K562 (cell line): Measurements from ENCODE around the gene RASGEF1C. TPM values are rescaled to one million over a fixed set of nuclear protein-coding genes. Genes with fewer than 3 reads are reported as not detected.

ENCODE experiments used
- ATAC-seq: fragments of 200-7000 bp; cut with Tn5 transposase; 3 replicates; pipeline ENCODE4 v1.9.1; 2020; ENCODE audit warnings: moderate library complexity
- BruUV-seq: library from RNA; stranded (reverse); fragments of 400-500 nt; replicated peaks from 2 replicates; lab custom pipeline; 2021; lab: Mats Ljungman, UMichigan
- CTCF ChIA-PET: fragments of 300-600 bp; formaldehyde crosslinking; extraction: SDS; loops from one replicate; lab custom pipeline; 2021; ENCODE audit warnings: low intra/inter-chr PET ratio; lab: Yijun Ruan, JAX
- POLR2A ChIA-PET: fragments of 300-600, 350-650 bp; sonication (Branson Sonifier 250); formaldehyde crosslinking; extraction: SDS; loops from one replicate; lab custom pipeline; 2021; ENCODE audit warnings: antibody characterized with exemption, inconsistent platforms; lab: Yijun Ruan, JAX
- DNase-seq, 4 experiments: peaks; one replicate each; pipeline versions ENCODE4 v3.0.0 to v3.0.0-alpha.2; 2011 to 2018; ENCODE audit warnings: low spot score in 3 of 4, mixed read lengths in 3 of 4; ENCODE audit errors: extremely low read depth in 1 of 4
- FAIRE-seq: peaks from 2 replicates; lab custom pipeline; 2011; peaks lifted over from hg19 to GRCh38; lab: Jason Lieb, UNC
- H2AFZ ChIP-seq: 2 replicates; pipeline ENCODE4 v1.6.0; 2011; ENCODE audit warnings: low read depth, low read length, control low read depth, inconsistent platforms
- H3K27ac ChIP-seq: fragments of 200-600 bp; 3 replicates; pipeline ENCODE4 v1.8.0; 2011; ENCODE audit warnings: low read depth, mild to moderate bottlenecking, control low read depth, inconsistent platforms, low read length, moderate library complexity, mixed read lengths; ENCODE audit errors: extremely low read depth
- H3K27me3 ChIP-seq, 2 experiments: fragments of 300-600 bp in 1 of 2; 2 replicates in 1 of 2; 3 replicates in 1 of 2; pipeline versions ENCODE4 v1.6.0 to v1.8.0; 2011; ENCODE audit warnings: inconsistent platforms in 2 of 2, low read length in 2 of 2, mild to moderate bottlenecking in 1 of 2, mixed read lengths in 1 of 2, moderate library complexity in 1 of 2; ENCODE audit not compliant: control insufficient read depth in 2 of 2, insufficient read depth in 2 of 2
- H3K36me3 ChIP-seq: fragments of 300-600 bp; 3 replicates; pipeline ENCODE4 v1.8.0; 2011; ENCODE audit warnings: mild to moderate bottlenecking, low read length, inconsistent platforms; ENCODE audit not compliant: control insufficient read depth, insufficient read depth
- H3K4me1 ChIP-seq, 2 experiments: fragments of 200-600 bp in 1 of 2; replicated peaks in 1 of 2; 2 replicates in 1 of 2; 3 replicates in 1 of 2; pipeline versions ENCODE4 v1.5.1 to v1.8.0; 2011; ENCODE audit warnings: inconsistent platforms in 2 of 2, low read length in 2 of 2, mild to moderate bottlenecking in 1 of 2, mixed read lengths in 1 of 2, moderate library complexity in 1 of 2; ENCODE audit not compliant: control insufficient read depth in 2 of 2, insufficient read depth in 2 of 2
- H3K4me2 ChIP-seq: 2 replicates; pipeline ENCODE4 v1.6.1; 2011; ENCODE audit warnings: low read length, control low read depth, inconsistent platforms, mixed read lengths; ENCODE audit not compliant: insufficient read depth
- H3K4me3 ChIP-seq: fragments of 200-600 bp; sonication (generic), shearing (Covaris generic); 2 replicates; pipeline ENCODE4 v1.5.1; 2016; ENCODE audit warnings: control low read depth, inconsistent platforms
- H3K79me2 ChIP-seq: fragments of 200-600 bp; 3 replicates; pipeline ENCODE4 v1.8.0; 2011; ENCODE audit warnings: low read length, inconsistent platforms; ENCODE audit not compliant: control insufficient read depth, insufficient read depth
- H3K9ac ChIP-seq, 2 experiments: 2 replicates each; pipeline versions ENCODE4 v1.6.0 to v1.6.1; 2011; ENCODE audit warnings: low read depth in 2 of 2, low read length in 2 of 2, control low read depth in 1 of 2, inconsistent platforms in 1 of 2, mild to moderate bottlenecking in 1 of 2, mixed read lengths in 1 of 2; ENCODE audit not compliant: insufficient read depth in 1 of 2
- H3K9me1 ChIP-seq: one replicate; pipeline ENCODE4 v1.6.0; 2011; ENCODE audit warnings: inconsistent platforms, mild to moderate bottlenecking, low read length, moderate library complexity; ENCODE audit not compliant: control insufficient read depth, insufficient read depth
- H3K9me3 ChIP-seq: replicated peaks from 2 replicates; pipeline ENCODE4 v1.5.1; 2011; ENCODE audit warnings: low read depth, low read length, inconsistent platforms; ENCODE audit not compliant: control insufficient read depth, insufficient read depth
- H4K20me1 ChIP-seq: replicated peaks from 2 replicates; pipeline ENCODE4 v1.6.1; 2011; ENCODE audit warnings: low read length, inconsistent platforms, mixed read lengths; ENCODE audit not compliant: control insufficient read depth, insufficient read depth
- HMGN3 ChIP-seq: IDR thresholded peaks from 2 replicates; pipeline ENCODE4 v1.6.1; 2011; ENCODE audit warnings: borderline replicate concordance, low read depth, mild to moderate bottlenecking, mixed read lengths, low read length; ENCODE audit not compliant: insufficient read length; ENCODE audit errors: extremely low read depth
- ZNF24 ChIP-seq: fragments of 450-650 bp; IDR thresholded peaks from 2 replicates; pipeline ENCODE4 v1.6.1; 2016
- WGBS: fragments of 100-300 bp; shearing (Covaris generic); methylation state at CpG from one replicate; pipeline ENCODE4 v1.1.6; 2016; ENCODE audit warnings: low coverage, mixed read lengths; ENCODE audit not compliant: insufficient coverage; ENCODE audit errors: missing lambda C conversion rate; 5-methylcytosine and 5-hydroxymethylcytosine counted together
- in situ Hi-C: fragments of 300-500 bp; cut with MboI; formaldehyde crosslinking; loops from 4 replicates; pipeline ENCODE4 v1.15.0; 2018; ENCODE audit warnings: inconsistent platforms, mixed read lengths
- intact Hi-C: fragments of 100-400 bp; cut with micrococcal nuclease; formaldehyde crosslinking; loops from 2 replicates; pipeline ENCODE4 v1.14.2; 2022
- polyA plus RNA-seq, 8 experiments: library from polyadenylated mRNA; depleted of rRNA in 4 of 8; stranded (reverse) in 5 of 8; unstranded in 3 of 8; fragments of >200 nt; fragmentation: Nextera tagmentation in 2 of 8; fragmentation: Illumina TruSeq in 1 of 8; extraction: Ambion mirVana in 2 of 8; extraction: Trizol in 1 of 8; gene quantifications; 2 replicates each; pipeline versions ENCODE4 v1.2.1 to v1.2.3, GENCODE V29; 2011 to 2014; ENCODE audit warnings: inconsistent platforms in 1 of 8, missing spikeins in 1 of 8
- total RNA-seq, 7 experiments: library from RNA; depleted of rRNA in 6 of 7; stranded (reverse); fragments of >200 nt in 6 of 7; fragmentation: Illumina TruSeq in 2 of 7; extraction: Trizol in 2 of 7; gene quantifications; 2 replicates each; pipeline versions ENCODE4 v1.2.1 to v1.2.3, GENCODE V29; 2011 to 2021; ENCODE audit warnings: low replicate concordance in 1 of 7
- TF ChIP-seq, protein P1 (sequence below): fragments of 250-450 bp; sonication (Bioruptor Pico); IDR thresholded peaks from 2 replicates; pipeline ENCODE4 v1.8.0; 2021; ENCODE audit warnings: mild to moderate bottlenecking, moderate library complexity

The RASGEF1C gene
- total and polyA plus RNA-seq, 9 of the 15 experiments (the other 6 are each of a cell fraction or from before 2014, with no cell fraction given): 0.04 to 1.1 (median 0.21) TPM; not detected in 4

DNA sequence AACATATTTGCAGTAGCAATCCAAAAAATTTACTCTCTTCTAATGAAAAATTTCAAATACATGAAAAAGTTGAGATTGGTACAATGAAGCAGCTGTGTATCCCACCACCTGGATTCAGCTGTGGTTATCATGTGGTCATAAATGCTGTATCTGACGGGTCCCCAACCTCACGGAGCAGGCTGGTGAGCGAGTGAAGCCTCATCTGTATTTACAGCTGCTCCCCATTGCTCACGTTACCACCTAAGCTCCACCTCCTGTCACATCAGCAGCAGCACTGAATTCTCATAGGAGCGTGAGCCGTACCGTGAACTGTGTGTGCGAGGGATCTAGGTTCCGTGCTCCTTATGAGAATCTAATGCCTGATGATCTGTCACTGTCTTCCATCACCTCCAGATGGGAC, 130.7 kb downstream of the RASGEF1C start:
- no peak overlapping the region for H3K9ac ChIP-seq
- H3K9me1 ChIP-seq: no peaks in the 10 kb centered on the region
- no peak overlapping the region for H3K4me2 ChIP-seq
- no peak for DNase-seq
- TF ChIP-seq HMGN3: no peak
- no peak for TF ChIP-seq ZNF24
- TF ChIP-seq, protein P1, sequence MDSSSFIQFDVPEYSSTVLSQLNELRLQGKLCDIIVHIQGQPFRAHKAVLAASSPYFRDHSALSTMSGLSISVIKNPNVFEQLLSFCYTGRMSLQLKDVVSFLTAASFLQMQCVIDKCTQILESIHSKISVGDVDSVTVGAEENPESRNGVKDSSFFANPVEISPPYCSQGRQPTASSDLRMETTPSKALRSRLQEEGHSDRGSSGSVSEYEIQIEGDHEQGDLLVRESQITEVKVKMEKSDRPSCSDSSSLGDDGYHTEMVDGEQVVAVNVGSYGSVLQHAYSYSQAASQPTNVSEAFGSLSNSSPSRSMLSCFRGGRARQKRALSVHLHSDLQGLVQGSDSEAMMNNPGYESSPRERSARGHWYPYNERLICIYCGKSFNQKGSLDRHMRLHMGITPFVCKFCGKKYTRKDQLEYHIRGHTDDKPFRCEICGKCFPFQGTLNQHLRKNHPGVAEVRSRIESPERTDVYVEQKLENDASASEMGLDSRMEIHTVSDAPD: no peak
- TF ChIP-seq, all 486 proteins: peak for 0
- FAIRE-seq (no peak), ATAC-seq (no peak)
- intact Hi-C loops (no loop called here), in situ Hi-C loops (no loop called here)
- ChIA-PET POLR2A (no interaction called here), CTCF (no interaction called here)
- Histone ChIP-seq H2AFZ (no peak overlapping the region), H3K27me3 (peaks cover 0 to 17% of the 10 kb centered on the region in 2 experiments; a peak in 1 of 5 replicates), H4K20me1 (no peaks in the 10 kb centered on the region), H3K36me3 (no peaks in the 10 kb centered on the region), H3K4me3 (no peak overlapping the region), H3K79me2 (no peaks in the 10 kb centered on the region), H3K27ac (no peak overlapping the region), H3K4me1 (no peaks in the 10 kb centered on the region), H3K9me3 (0 out of 2 replicates have a peak, but pooled peaks cover 2% of the 10 kb centered on the region)
- no TSS peak for BruUV-seq
- WGBS: 29% methylated on average over 9 of the region's 9 CpGs
